A549 (cell line): ENCODE results near the gene FPR2.

Experiments used
- CEBPB ChIP-seq, 2 experiments: fragments of >200 bp in 1 of 2; sonication (Bioruptor Twin) in 1 of 2; formaldehyde crosslinking in 1 of 2; IDR thresholded peaks; 2 replicates each; pipeline ENCODE4 v1.6.1; 2012 to 2016
- CTCF ChIP-seq: fragments of >200 bp; sonication (Bioruptor Twin); formaldehyde crosslinking; IDR thresholded peaks from 3 replicates; pipeline ENCODE4 v1.5.1; 2016
- EP300 ChIP-seq, 2 experiments: fragments of >200 bp; sonication (Bioruptor Twin); formaldehyde crosslinking; IDR thresholded peaks; 2 replicates in 1 of 2; 3 replicates in 1 of 2; pipeline ENCODE4 v1.6.1; 2016 to 2017
- JUNB ChIP-seq: fragments of >200 bp; sonication (Bioruptor Twin); formaldehyde crosslinking; IDR thresholded peaks from 2 replicates; pipeline ENCODE4 v1.6.1; 2016
- NFE2L2 ChIP-seq: fragments of 150-350 bp; conservative IDR thresholded peaks from 2 replicates; pipeline ENCODE4 v1.6.1; 2014; ENCODE audit warnings: low read length
- NPAS2 ChIP-seq: fragments of 250-450 bp; sonication (Bioruptor Pico); IDR thresholded peaks from 2 replicates; pipeline ENCODE4 v1.8.0; 2022; ENCODE audit warnings: mild to moderate bottlenecking, moderate library complexity, borderline replicate concordance
- POLR2A ChIP-seq: IDR thresholded peaks from 2 replicates; pipeline ENCODE4 v1.6.1; 2012; ENCODE audit warnings: mild to moderate bottlenecking, low read length
- RAD21 ChIP-seq, 2 experiments: fragments of >200 bp in 1 of 2; sonication (Bioruptor Twin) in 1 of 2; formaldehyde crosslinking in 1 of 2; IDR thresholded peaks in 1 of 2; conservative IDR thresholded peaks in 1 of 2; 2 replicates in 1 of 2; 3 replicates in 1 of 2; pipeline ENCODE4 v1.6.1; 2012 to 2018; ENCODE audit warnings: inconsistent platforms in 1 of 2
- SMC3 ChIP-seq: fragments of >200 bp; sonication (Bioruptor Twin); formaldehyde crosslinking; IDR thresholded peaks from 3 replicates; pipeline ENCODE4 v1.6.1; 2018; ENCODE audit warnings: inconsistent platforms
- USF2 ChIP-seq: fragments of 450-650 bp; IDR thresholded peaks from 2 replicates; pipeline ENCODE4 v1.6.1; 2014; ENCODE audit warnings: antibody characterized with exemption
- ZSCAN20 ChIP-seq: fragments of 250-450 bp; sonication (Bioruptor Pico); IDR thresholded peaks from 2 replicates; pipeline ENCODE4 v1.8.0; 2022; ENCODE audit warnings: mild to moderate bottlenecking, moderate library complexity

GRCh38 chr19:51737389-51737788, 23.6 kb upstream of the FPR2 start:
- no peak for TF ChIP-seq ZSCAN20 (CRISPR knock-in tag)
- TF ChIP-seq EP300 (IDR thresholded peaks at IDR 0.05), result no peak
- TF ChIP-seq CTCF, result no peak
- no peak for TF ChIP-seq POLR2A
- TF ChIP-seq JUNB, result no peak
- TF ChIP-seq NFE2L2, result no peak
- TF ChIP-seq NPAS2 (CRISPR knock-in tag), result no peak
- no peak for TF ChIP-seq SMC3
- TF ChIP-seq RAD21 (conservative IDR thresholded peaks at IDR 0.05 in 1 of 2, IDR thresholded peaks at IDR 0.05 in 1 of 2), result no peak
- TF ChIP-seq CEBPB (IDR thresholded peaks at IDR 0.05), result no peak
- TF ChIP-seq USF2, result no peak
